ENCODE results near the gene RABGAP1L.

RABGAP1L gene

DNA sequence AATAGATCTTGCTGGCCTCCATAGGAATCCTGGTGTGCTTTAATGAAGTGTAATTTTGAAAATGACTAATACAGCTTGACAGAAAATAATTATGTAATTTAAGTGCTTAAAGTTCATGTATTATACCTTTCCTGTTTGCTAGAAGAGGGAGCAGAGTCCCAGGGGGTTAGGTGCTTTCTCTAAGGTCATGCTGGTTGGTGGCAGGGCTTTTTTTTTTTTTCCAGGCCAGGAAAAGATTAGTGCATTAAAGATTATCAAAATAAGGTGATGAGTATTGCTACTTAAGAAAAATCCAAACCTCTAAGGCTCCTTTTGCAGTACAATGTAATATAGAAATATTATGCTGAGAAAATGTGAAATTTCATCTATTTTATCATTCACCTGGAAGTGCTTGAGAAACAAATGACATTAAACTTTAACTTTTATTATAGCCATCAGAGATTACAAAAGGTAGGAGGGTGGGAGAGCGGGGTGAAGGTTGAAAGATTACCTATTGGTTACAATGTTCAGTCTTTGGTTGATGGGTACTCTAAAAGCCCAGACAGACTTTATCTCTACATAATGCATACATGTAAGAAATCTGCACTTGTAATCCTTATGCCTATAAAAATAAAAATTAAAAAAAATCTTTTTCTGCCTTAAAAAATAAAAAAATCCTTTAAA, 110.8 kb downstream of the RABGAP1L start:
- H3K9me3 ChIP-seq (ENCODE audit: insufficient read depth, low read length) = no peaks in the 10 kb centered on the region
- no peak overlapping the region for H3K4me2 ChIP-seq (ENCODE audit: low read length)
- no peak overlapping the region for H3K4me3 ChIP-seq (ENCODE audit: low read length)
- no peaks in the 10 kb centered on the region for H4K20me1 ChIP-seq (ENCODE audit: insufficient read depth, low read length)
- no peak overlapping the region for H3K9ac ChIP-seq (ENCODE audit: low read length)
- no peaks in the 10 kb centered on the region for H3K4me1 ChIP-seq (ENCODE audit: low read length)
- no peaks in the 10 kb centered on the region for H3K27me3 ChIP-seq (ENCODE audit: low read depth, low read length)
- TF ChIP-seq CTCF (IDR thresholded peaks at IDR 0.05; ENCODE audit: low read depth, low read length) (no peak), EZH2phosphoT487 (IDR thresholded peaks at IDR 0.05; ENCODE audit: low read depth) (no peak)
- H2AFZ ChIP-seq (ENCODE audit: low read depth, low read length) = no peak overlapping the region
- no peaks in the 10 kb centered on the region for H3K79me2 ChIP-seq (ENCODE audit: low read length)
- H3K27ac ChIP-seq (ENCODE audit: low read length) = no peak overlapping the region
- H3K36me3 ChIP-seq (replicated peaks; ENCODE audit: low read depth, low read length) = no peaks in the 10 kb centered on the region

GRCh38 chr1:174273190-174273589, 113.9 kb downstream of the RABGAP1L start:
- no peaks in the 10 kb centered on the region for H4K20me1 ChIP-seq (ENCODE audit: insufficient read depth, low read length)
- no peak overlapping the region for H3K9ac ChIP-seq (ENCODE audit: low read length)
- H3K27ac ChIP-seq (ENCODE audit: low read length) = no peak overlapping the region
- no peak overlapping the region for H2AFZ ChIP-seq (ENCODE audit: low read depth, low read length)
- no peaks in the 10 kb centered on the region for H3K79me2 ChIP-seq (ENCODE audit: low read length)
- TF ChIP-seq EZH2phosphoT487 (IDR thresholded peaks at IDR 0.05; ENCODE audit: low read depth) = no peak
- no peak for TF ChIP-seq CTCF (IDR thresholded peaks at IDR 0.05; ENCODE audit: low read depth, low read length)
- no peak overlapping the region for H3K4me3 ChIP-seq (ENCODE audit: low read length)
- H3K4me1 ChIP-seq (ENCODE audit: low read length) = no peaks in the 10 kb centered on the region
- H3K4me2 ChIP-seq (ENCODE audit: low read length) = no peak overlapping the region
- no peaks in the 10 kb centered on the region for H3K9me3 ChIP-seq (ENCODE audit: insufficient read depth, low read length)
- no peaks in the 10 kb centered on the region for H3K27me3 ChIP-seq (ENCODE audit: low read depth, low read length)
- H3K36me3 ChIP-seq (replicated peaks; ENCODE audit: low read depth, low read length) = no peaks in the 10 kb centered on the region

DNA sequence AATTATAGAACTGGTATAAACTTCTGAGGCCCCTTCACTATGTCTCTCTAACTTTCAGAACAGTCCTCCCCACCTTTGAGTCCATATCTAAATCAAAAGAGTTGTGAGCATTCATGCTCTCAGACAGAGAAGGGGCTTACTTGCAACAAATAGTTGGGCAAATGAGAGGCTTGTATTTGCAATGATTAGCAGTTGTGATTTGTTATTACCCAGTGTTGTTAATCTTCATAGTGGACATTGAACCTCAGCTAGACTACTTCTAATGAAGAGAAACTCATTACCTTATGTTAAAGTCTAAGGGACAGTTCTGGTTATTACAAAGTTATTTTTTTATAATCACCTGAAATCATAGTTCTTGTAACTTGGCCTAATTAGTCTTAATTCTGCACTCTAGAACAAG, 114.5 kb downstream of the RABGAP1L start:
- no peaks in the 10 kb centered on the region for H3K36me3 ChIP-seq (replicated peaks; ENCODE audit: low read depth, low read length)
- no peaks in the 10 kb centered on the region for H3K4me1 ChIP-seq (ENCODE audit: low read length)
- H3K79me2 ChIP-seq (ENCODE audit: low read length) = no peaks in the 10 kb centered on the region
- no peak overlapping the region for H3K27ac ChIP-seq (ENCODE audit: low read length)
- no peaks in the 10 kb centered on the region for H3K9me3 ChIP-seq (ENCODE audit: insufficient read depth, low read length)
- TF ChIP-seq CTCF (IDR thresholded peaks at IDR 0.05; ENCODE audit: low read depth, low read length) (no peak), EZH2phosphoT487 (IDR thresholded peaks at IDR 0.05; ENCODE audit: low read depth) (no peak)
- no peak overlapping the region for H3K4me2 ChIP-seq (ENCODE audit: low read length)
- no peak overlapping the region for H3K4me3 ChIP-seq (ENCODE audit: low read length)
- H2AFZ ChIP-seq (ENCODE audit: low read depth, low read length) = no peak overlapping the region
- no peaks in the 10 kb centered on the region for H4K20me1 ChIP-seq (ENCODE audit: insufficient read depth, low read length)
- no peaks in the 10 kb centered on the region for H3K27me3 ChIP-seq (ENCODE audit: low read depth, low read length)
- H3K9ac ChIP-seq (ENCODE audit: low read length) = no peak overlapping the region

- no peaks in the 10 kb centered on the region for H3K9me3 ChIP-seq (ENCODE audit: insufficient read depth, low read length)
- no peak overlapping the region for H2AFZ ChIP-seq (ENCODE audit: low read depth, low read length)
- no peak overlapping the region for H3K4me3 ChIP-seq (ENCODE audit: low read length)
- no peaks in the 10 kb centered on the region for H3K36me3 ChIP-seq (replicated peaks; ENCODE audit: low read depth, low read length)
- TF ChIP-seq CTCF (IDR thresholded peaks at IDR 0.05; ENCODE audit: low read depth, low read length) (no peak), EZH2phosphoT487 (IDR thresholded peaks at IDR 0.05; ENCODE audit: low read depth) (no peak)
- no peaks in the 10 kb centered on the region for H3K79me2 ChIP-seq (ENCODE audit: low read length)
- H3K27me3 ChIP-seq (ENCODE audit: low read depth, low read length) = no peaks in the 10 kb centered on the region
- H4K20me1 ChIP-seq (ENCODE audit: insufficient read depth, low read length) = no peaks in the 10 kb centered on the region
- no peaks in the 10 kb centered on the region for H3K4me1 ChIP-seq (ENCODE audit: low read length)
- no peak overlapping the region for H3K27ac ChIP-seq (ENCODE audit: low read length)
- H3K4me2 ChIP-seq (ENCODE audit: low read length) = no peak overlapping the region
- H3K9ac ChIP-seq (ENCODE audit: low read length) = no peak overlapping the region
Observed at GRCh38 chr1:174274452-174274851, 115.1 kb downstream of the RABGAP1L start.
